Measurements from ENCODE around the gene RANBP9. TPM values are rescaled to one million over a fixed set of nuclear protein-coding genes. Genes with fewer than 3 reads are reported as not detected.

RANBP9 gene
- total and polyA plus RNA-seq, 4 donors: 5.8 to 25.2 (median 14.1) TPM

DNA sequence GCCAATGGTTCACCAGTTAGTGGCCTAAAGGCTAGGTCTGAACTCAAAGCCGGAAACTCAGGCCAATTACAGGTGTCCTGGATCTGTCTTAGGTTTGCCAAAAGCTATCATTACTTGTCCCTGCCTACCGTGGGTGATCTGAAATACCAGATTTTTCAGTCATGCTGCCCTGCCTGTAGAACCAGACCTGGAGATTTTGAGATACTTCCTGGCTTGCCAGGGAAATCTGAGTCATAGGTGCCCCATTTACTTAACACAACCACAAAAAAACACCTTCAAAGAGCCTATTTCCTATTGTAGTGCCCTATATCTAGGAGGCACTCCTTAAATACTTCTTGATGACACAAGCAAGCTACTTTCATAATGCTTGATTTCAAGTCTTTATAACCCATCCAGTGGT lies 13.9 kb upstream of the RANBP9 start:
- no peak overlapping the region for H3K4me3 ChIP-seq (ENCODE audit: low read depth in 1 of 3, low read length in 3 of 3)
- H3K4me1 ChIP-seq (ENCODE audit: control insufficient read depth in 4 of 4, insufficient read depth in 4 of 4, low read length in 3 of 4): no peaks in the 10 kb centered on the region
- whole genome bisulfite sequencing: 85% methylated on average over 2 of the region's 2 CpGs
- H3K36me3 ChIP-seq (ENCODE audit: control insufficient read depth in 4 of 4, insufficient read depth in 3 of 4, low read depth in 1 of 4, low read length in 3 of 4): no peaks in the 10 kb centered on the region
- TF ChIP-seq, protein P1, sequence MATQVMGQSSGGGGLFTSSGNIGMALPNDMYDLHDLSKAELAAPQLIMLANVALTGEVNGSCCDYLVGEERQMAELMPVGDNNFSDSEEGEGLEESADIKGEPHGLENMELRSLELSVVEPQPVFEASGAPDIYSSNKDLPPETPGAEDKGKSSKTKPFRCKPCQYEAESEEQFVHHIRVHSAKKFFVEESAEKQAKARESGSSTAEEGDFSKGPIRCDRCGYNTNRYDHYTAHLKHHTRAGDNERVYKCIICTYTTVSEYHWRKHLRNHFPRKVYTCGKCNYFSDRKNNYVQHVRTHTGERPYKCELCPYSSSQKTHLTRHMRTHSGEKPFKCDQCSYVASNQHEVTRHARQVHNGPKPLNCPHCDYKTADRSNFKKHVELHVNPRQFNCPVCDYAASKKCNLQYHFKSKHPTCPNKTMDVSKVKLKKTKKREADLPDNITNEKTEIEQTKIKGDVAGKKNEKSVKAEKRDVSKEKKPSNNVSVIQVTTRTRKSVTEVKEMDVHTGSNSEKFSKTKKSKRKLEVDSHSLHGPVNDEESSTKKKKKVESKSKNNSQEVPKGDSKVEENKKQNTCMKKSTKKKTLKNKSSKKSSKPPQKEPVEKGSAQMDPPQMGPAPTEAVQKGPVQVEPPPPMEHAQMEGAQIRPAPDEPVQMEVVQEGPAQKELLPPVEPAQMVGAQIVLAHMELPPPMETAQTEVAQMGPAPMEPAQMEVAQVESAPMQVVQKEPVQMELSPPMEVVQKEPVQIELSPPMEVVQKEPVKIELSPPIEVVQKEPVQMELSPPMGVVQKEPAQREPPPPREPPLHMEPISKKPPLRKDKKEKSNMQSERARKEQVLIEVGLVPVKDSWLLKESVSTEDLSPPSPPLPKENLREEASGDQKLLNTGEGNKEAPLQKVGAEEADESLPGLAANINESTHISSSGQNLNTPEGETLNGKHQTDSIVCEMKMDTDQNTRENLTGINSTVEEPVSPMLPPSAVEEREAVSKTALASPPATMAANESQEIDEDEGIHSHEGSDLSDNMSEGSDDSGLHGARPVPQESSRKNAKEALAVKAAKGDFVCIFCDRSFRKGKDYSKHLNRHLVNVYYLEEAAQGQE (IDR thresholded peaks at IDR 0.05): no peak
- TF ChIP-seq GABPA (IDR thresholded peaks at IDR 0.05 in 1 of 2, conservative IDR thresholded peaks at IDR 0.05 in 1 of 2) (no peak), TAF1 (conservative IDR thresholded peaks at IDR 0.05) (no peak), YY1 (IDR thresholded peaks at IDR 0.05) (no peak), FOXA1 (IDR thresholded peaks at IDR 0.05) (no peak), RXRA (IDR thresholded peaks at IDR 0.05) (no peak), EGR1 (IDR thresholded peaks at IDR 0.05; ENCODE audit: low read depth in 2 of 2) (no peak), FOXA2 (IDR thresholded peaks at IDR 0.05) (no peak), HNF4A (conservative IDR thresholded peaks at IDR 0.05) (no peak), JUND (IDR thresholded peaks at IDR 0.05) (no peak), SP1 (IDR thresholded peaks at IDR 0.05) (no peak), HNF4G (IDR thresholded peaks at IDR 0.05) (no peak), RAD21 (IDR thresholded peaks at IDR 0.05) (no peak)
- TF ChIP-seq, protein P2, sequence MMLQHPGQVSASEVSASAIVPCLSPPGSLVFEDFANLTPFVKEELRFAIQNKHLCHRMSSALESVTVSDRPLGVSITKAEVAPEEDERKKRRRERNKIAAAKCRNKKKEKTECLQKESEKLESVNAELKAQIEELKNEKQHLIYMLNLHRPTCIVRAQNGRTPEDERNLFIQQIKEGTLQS (IDR thresholded peaks at IDR 0.05): no peak
- TF ChIP-seq, protein P3, sequence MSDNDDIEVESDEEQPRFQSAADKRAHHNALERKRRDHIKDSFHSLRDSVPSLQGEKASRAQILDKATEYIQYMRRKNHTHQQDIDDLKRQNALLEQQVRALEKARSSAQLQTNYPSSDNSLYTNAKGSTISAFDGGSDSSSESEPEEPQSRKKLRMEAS (IDR thresholded peaks at IDR 0.05): no peak
- no peak overlapping the region for H3K9ac ChIP-seq (ENCODE audit: low read depth in 1 of 2, low read length in 2 of 2)
- H3K27ac ChIP-seq (ENCODE audit: low read depth in 1 of 2, low read length in 2 of 2): no peak overlapping the region
- DNase-seq (ENCODE audit: low spot score): no peak
- H3K27me3 ChIP-seq (ENCODE audit: control insufficient read depth in 4 of 4, insufficient read depth in 4 of 4, low read length in 3 of 4): no peaks in the 10 kb centered on the region
- no peaks in the 10 kb centered on the region for H3K9me3 ChIP-seq (ENCODE audit: control insufficient read depth in 4 of 4, low read length in 3 of 4)

DNA sequence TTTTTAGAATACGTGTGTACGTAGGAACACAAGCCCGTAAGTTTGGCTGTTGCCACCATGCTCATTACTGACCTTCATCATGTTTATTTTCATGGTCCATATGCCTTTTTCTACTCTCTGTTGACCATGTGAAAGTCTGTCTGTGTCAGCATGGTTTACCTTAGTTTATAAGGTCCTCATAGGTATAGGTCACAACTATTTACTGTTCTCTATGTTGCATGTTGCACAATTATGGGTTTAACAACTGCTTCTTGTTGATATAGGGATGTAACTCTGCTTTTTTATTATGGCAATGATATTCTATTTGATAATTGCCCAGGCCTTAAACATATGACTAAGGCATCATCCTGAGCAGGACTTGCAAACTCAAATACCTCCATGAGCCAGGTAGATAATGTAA lies 13.4 kb upstream of the RANBP9 start:
- Histone ChIP-seq H3K36me3 (ENCODE audit: control insufficient read depth in 4 of 4, insufficient read depth in 3 of 4, low read depth in 1 of 4, low read length in 3 of 4) (no peaks in the 10 kb centered on the region), H3K27me3 (ENCODE audit: control insufficient read depth in 4 of 4, insufficient read depth in 4 of 4, low read length in 3 of 4) (no peaks in the 10 kb centered on the region), H3K9me3 (ENCODE audit: control insufficient read depth in 4 of 4, low read length in 3 of 4) (no peaks in the 10 kb centered on the region), H3K4me3 (ENCODE audit: low read depth in 1 of 3, low read length in 3 of 3) (no peak overlapping the region), H3K4me1 (ENCODE audit: control insufficient read depth in 4 of 4, insufficient read depth in 4 of 4, low read length in 3 of 4) (no peaks in the 10 kb centered on the region), H3K27ac (ENCODE audit: low read depth in 1 of 2, low read length in 2 of 2) (no peak overlapping the region), H3K9ac (ENCODE audit: low read depth in 1 of 2, low read length in 2 of 2) (no peak overlapping the region)
- TF ChIP-seq, protein P3 (IDR thresholded peaks at IDR 0.05): no peak
- TF ChIP-seq NR2F2 (IDR thresholded peaks at IDR 0.05): no peak
- no peak for TF ChIP-seq HNF4A (conservative IDR thresholded peaks at IDR 0.05)
- TF ChIP-seq SP1 (IDR thresholded peaks at IDR 0.05): no peak
- TF ChIP-seq, protein P4, sequence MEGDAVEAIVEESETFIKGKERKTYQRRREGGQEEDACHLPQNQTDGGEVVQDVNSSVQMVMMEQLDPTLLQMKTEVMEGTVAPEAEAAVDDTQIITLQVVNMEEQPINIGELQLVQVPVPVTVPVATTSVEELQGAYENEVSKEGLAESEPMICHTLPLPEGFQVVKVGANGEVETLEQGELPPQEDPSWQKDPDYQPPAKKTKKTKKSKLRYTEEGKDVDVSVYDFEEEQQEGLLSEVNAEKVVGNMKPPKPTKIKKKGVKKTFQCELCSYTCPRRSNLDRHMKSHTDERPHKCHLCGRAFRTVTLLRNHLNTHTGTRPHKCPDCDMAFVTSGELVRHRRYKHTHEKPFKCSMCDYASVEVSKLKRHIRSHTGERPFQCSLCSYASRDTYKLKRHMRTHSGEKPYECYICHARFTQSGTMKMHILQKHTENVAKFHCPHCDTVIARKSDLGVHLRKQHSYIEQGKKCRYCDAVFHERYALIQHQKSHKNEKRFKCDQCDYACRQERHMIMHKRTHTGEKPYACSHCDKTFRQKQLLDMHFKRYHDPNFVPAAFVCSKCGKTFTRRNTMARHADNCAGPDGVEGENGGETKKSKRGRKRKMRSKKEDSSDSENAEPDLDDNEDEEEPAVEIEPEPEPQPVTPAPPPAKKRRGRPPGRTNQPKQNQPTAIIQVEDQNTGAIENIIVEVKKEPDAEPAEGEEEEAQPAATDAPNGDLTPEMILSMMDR (IDR thresholded peaks at IDR 0.05; ENCODE audit: low read depth, low read length, missing input control): no peak
- no peak for TF ChIP-seq RXRA (IDR thresholded peaks at IDR 0.05)
- no peak for TF ChIP-seq YY1 (IDR thresholded peaks at IDR 0.05)
- TF ChIP-seq, protein P2 (IDR thresholded peaks at IDR 0.05): no peak
- TF ChIP-seq, protein P1 (IDR thresholded peaks at IDR 0.05): no peak
- WGBS: 97% methylated on average over 3 of the region's 3 CpGs
- no peak for DNase-seq (ENCODE audit: low spot score)

All from liver (tissue), 9 donors.